PFSK-1 (cell line): ENCODE results near the gene ZNF544.

Experiments
- FOXP2 ChIP-seq: optimal IDR thresholded peaks from 2 replicates; pipeline ENCODE3; 2011; ENCODE audit warnings: borderline replicate concordance, control low read depth, inconsistent platforms; ENCODE audit not compliant: insufficient read depth; ENCODE audit errors: extremely low read length, extremely low read depth
- POLR2AphosphoS5 ChIP-seq: IDR thresholded peaks from 2 replicates; pipeline ENCODE4 v1.6.1; 2012; ENCODE audit warnings: low read depth, mild to moderate bottlenecking, control low read depth, low read length, moderate library complexity
- SIN3A ChIP-seq: IDR thresholded peaks from 2 replicates; pipeline ENCODE4 v1.6.1; 2012; ENCODE audit warnings: mild to moderate bottlenecking, low read length, moderate library complexity, borderline replicate concordance; ENCODE audit not compliant: insufficient read depth
- TAF1 ChIP-seq: IDR thresholded peaks from 2 replicates; pipeline ENCODE4 v1.6.1; 2012; ENCODE audit warnings: low read length, control low read depth, borderline replicate concordance; ENCODE audit not compliant: insufficient read depth
- TF ChIP-seq, protein P1 (sequence below), 2 experiments: IDR thresholded peaks; 2 replicates each; pipeline versions ENCODE4 v1.6.1 to v1.8.0; 2011 to 2012; ENCODE audit warnings: low read depth in 2 of 2, low read length in 2 of 2, control low read depth in 1 of 2, inconsistent platforms in 1 of 2, mild to moderate bottlenecking in 1 of 2, moderate library complexity in 1 of 2; ENCODE audit not compliant: insufficient read depth in 1 of 2

The ZNF544 gene

DNA sequence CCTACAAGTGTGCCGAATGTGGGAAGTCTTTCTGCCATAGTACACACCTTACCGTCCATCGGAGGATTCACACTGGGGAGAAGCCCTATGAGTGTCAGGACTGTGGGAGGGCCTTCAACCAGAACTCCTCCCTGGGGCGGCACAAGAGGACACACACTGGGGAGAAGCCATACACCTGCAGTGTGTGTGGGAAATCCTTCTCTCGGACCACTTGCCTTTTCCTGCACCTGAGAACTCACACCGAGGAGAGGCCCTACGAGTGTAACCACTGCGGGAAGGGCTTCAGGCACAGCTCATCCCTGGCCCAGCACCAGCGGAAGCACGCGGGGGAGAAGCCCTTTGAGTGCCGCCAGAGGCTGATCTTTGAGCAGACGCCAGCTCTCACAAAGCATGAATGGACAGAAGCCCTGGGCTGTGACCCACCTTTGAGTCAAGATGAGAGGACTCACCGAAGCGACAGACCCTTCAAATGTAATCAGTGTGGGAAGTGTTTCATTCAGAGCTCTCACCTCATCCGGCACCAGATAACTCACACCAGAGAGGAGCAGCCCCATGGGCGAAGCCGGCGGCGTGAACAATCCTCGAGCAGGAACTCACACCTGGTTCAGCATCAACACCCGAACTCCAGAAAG is 66.1 kb downstream of the ZNF544 start:
- no peak for TF ChIP-seq POLR2AphosphoS5
- no peak for TF ChIP-seq TAF1
- TF ChIP-seq FOXP2 = no peak
- TF ChIP-seq, protein P1, sequence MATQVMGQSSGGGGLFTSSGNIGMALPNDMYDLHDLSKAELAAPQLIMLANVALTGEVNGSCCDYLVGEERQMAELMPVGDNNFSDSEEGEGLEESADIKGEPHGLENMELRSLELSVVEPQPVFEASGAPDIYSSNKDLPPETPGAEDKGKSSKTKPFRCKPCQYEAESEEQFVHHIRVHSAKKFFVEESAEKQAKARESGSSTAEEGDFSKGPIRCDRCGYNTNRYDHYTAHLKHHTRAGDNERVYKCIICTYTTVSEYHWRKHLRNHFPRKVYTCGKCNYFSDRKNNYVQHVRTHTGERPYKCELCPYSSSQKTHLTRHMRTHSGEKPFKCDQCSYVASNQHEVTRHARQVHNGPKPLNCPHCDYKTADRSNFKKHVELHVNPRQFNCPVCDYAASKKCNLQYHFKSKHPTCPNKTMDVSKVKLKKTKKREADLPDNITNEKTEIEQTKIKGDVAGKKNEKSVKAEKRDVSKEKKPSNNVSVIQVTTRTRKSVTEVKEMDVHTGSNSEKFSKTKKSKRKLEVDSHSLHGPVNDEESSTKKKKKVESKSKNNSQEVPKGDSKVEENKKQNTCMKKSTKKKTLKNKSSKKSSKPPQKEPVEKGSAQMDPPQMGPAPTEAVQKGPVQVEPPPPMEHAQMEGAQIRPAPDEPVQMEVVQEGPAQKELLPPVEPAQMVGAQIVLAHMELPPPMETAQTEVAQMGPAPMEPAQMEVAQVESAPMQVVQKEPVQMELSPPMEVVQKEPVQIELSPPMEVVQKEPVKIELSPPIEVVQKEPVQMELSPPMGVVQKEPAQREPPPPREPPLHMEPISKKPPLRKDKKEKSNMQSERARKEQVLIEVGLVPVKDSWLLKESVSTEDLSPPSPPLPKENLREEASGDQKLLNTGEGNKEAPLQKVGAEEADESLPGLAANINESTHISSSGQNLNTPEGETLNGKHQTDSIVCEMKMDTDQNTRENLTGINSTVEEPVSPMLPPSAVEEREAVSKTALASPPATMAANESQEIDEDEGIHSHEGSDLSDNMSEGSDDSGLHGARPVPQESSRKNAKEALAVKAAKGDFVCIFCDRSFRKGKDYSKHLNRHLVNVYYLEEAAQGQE (IDR thresholded peaks at IDR 0.05; ENCODE audit: insufficient read depth in 1 of 2, low read depth in 2 of 2, low read length in 2 of 2) = no peak
- no peak for TF ChIP-seq SIN3A

DNA sequence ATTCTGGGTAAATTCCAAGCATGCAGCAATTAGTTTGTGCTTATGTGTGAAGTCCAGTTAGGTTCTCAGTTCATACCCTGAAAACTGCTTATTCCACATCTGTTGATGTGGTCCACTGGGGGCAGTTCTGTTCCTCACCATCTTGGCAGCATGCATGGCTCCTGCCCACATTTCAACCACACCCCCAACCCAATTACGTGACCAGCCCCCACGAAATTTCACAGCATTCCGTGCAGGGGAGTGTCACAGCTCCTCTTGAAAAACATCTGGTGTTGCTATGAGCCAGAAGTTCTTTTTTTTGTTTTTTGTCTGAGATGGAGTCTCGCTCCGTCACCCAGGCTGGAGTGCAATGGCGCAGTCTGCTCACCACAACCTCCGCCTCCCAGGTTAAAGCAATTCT is 67.4 kb downstream of the ZNF544 start:
- no peak for TF ChIP-seq POLR2AphosphoS5
- TF ChIP-seq FOXP2 = no peak
- TF ChIP-seq TAF1 = no peak
- no peak for TF ChIP-seq SIN3A
- TF ChIP-seq, protein P1 (IDR thresholded peaks at IDR 0.05; ENCODE audit: insufficient read depth in 1 of 2, low read depth in 2 of 2, low read length in 2 of 2) = no peak

DNA sequence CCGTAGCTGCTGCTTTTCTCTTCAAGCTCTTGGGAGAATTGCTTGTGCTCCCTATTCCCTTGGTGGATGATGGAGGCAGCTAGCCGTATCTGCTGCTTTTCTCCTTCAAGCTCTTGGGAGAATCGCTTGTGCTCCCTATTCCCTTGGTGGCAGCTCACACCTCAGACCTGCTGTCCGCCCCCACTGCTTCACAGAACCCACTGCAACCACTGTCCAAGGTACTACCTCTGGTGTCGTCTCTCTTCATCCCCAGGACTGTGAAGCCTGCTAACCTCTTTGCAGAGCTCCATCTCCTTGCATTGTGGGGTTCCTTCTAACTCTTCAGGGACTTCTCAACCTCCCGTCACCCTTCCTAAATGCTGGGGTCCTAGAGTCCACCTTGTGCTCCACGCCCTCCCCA is 71.9 kb downstream of the ZNF544 start:
- no peak for TF ChIP-seq SIN3A
- TF ChIP-seq, protein P1 (IDR thresholded peaks at IDR 0.05; ENCODE audit: insufficient read depth in 1 of 2, low read depth in 2 of 2, low read length in 2 of 2) = peak in 1 of 2 experiments; percentile 80; a peak in 2 of 4 replicates

DNA sequence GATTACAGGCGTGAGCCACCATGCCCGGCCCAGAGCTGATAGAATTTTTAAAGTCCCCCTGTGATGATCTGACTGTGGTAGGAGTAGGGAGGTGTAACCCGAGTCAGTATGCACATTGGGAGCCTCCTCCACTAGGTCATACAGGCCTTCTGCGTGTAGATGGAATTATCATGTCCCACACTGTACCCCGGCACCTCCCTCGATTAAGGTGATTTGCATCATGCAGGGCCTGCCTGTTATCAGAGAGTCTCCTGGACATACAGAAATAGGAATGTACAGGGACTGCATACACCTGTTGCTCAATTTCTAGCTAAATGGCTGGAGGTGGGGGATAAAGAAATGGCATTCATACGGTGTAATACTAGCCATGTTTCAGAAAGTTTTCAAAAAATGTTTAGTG is 75.5 kb downstream of the ZNF544 start:
- no peak for TF ChIP-seq TAF1
- no peak for TF ChIP-seq SIN3A
- TF ChIP-seq POLR2AphosphoS5 = no peak
- TF ChIP-seq, protein P1 (IDR thresholded peaks at IDR 0.05; ENCODE audit: insufficient read depth in 1 of 2, low read depth in 2 of 2, low read length in 2 of 2) = no peak
- no peak for TF ChIP-seq FOXP2

DNA sequence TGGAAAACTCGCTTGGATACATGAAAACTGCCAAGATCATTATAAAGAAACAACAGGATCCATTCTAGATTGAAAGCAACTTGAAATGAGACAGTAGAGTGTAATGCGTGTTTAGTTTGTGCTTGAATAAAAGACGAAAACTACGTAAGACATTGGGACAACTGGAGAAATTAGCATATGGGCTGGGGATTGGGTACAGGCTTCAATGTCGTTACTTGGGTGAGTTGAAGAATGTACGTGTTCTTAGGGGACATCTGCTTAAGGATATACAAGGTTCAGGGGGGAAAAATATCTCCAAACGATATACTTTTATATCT is 76.0 kb downstream of the ZNF544 start:
- TF ChIP-seq POLR2AphosphoS5 = no peak
- TF ChIP-seq, protein P1 (IDR thresholded peaks at IDR 0.05; ENCODE audit: insufficient read depth in 1 of 2, low read depth in 2 of 2, low read length in 2 of 2) = no peak
- no peak for TF ChIP-seq SIN3A
- no peak for TF ChIP-seq TAF1
- TF ChIP-seq FOXP2 = no peak
